GM12873 (cell line): ENCODE results near the gene PRDX4.

Source experiments
- TF ChIP-seq, protein P1 (sequence below): IDR thresholded peaks from 2 replicates; pipeline ENCODE4 v1.5.1; 2012; ENCODE audit warnings: low read depth, mild to moderate bottlenecking, moderate library complexity, low read length, control low read depth; ENCODE audit not compliant: insufficient read depth; ENCODE audit errors: missing control alignments

The PRDX4 gene

DNA sequence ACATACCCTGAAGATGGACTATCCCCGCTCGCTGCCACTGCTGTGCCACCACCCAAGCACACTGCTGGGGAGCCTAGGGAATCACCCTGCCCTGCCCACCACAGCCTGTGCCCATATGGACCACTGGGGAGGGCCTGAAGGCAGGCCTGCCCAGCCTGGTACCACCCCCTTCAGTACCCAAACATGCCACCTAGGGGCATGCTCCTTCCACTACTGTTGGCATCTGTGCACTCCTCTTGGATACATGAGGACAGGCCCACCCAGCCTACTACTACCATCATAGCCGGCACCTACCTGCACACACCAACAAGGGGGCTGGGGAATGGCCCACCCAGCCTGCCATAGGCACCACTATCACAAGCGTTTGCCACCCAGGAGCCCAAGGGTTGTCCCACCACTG, 30.1 kb upstream of the PRDX4 start:
- TF ChIP-seq, protein P1, sequence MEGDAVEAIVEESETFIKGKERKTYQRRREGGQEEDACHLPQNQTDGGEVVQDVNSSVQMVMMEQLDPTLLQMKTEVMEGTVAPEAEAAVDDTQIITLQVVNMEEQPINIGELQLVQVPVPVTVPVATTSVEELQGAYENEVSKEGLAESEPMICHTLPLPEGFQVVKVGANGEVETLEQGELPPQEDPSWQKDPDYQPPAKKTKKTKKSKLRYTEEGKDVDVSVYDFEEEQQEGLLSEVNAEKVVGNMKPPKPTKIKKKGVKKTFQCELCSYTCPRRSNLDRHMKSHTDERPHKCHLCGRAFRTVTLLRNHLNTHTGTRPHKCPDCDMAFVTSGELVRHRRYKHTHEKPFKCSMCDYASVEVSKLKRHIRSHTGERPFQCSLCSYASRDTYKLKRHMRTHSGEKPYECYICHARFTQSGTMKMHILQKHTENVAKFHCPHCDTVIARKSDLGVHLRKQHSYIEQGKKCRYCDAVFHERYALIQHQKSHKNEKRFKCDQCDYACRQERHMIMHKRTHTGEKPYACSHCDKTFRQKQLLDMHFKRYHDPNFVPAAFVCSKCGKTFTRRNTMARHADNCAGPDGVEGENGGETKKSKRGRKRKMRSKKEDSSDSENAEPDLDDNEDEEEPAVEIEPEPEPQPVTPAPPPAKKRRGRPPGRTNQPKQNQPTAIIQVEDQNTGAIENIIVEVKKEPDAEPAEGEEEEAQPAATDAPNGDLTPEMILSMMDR = no peak

DNA sequence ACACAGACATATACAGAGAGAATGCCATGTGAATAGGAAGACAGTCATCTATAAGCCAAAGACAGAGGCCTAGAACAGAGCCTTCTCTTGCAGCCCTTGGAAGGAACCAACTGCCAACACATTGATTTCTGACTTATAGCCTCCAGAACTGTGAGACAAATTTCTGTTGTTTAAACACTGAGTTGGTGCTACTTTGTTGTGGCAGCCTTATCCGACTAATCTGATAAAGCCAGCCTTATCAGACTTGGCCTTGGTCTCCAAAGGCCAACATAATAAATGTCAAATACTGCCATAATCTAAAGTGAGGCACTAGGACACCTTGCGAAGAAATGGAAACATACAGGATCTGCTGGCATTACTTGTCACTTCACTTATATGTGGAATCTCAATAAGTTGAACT, 24.3 kb upstream of the PRDX4 start:
- TF ChIP-seq, protein P1 = no peak

DNA sequence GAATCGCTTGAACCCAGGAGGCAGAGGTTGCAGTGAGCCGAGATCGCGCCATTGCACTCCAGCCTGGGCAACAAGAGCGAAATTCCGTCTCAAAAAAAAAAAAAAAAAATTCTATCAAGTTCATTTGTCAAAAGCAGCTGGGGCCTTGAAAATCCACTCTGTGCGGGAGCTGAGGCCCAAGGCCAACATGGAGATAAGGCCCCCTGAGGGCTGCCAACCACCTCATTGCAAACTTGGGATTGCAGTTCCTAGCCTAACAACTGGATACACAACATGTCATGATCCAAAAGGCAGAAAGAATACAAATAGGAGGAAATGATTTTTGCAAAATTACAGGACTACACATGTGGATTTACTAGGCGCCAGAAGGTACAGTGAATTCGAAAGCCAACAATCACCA, 22.5 kb upstream of the PRDX4 start:
- TF ChIP-seq, protein P1 = no peak

GRCh38 chrX:23656091-23656490, 11.2 kb upstream of the PRDX4 start:
- TF ChIP-seq, protein P1 = no peak

DNA sequence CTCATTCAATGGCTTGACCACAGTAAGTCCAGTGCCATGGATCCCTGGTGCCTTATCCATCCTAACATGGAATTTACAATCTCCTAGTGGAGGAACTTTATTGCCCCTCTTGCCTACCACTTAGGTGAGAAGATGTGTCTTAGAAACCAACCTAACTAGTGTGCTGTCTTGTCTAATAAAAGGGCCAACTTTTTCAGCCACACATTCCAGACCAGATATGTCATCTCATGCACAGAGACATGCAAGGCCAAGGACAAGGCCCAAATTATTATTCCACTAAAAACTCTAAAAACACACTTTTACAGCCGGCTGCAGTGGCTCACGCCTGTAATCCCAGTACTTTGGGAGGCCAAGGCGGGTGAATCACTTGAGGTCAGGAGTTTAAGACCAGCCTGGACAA, 10.6 kb upstream of the PRDX4 start:
- TF ChIP-seq, protein P1 = no peak

- TF ChIP-seq, protein P1 = no peak
Measured at GRCh38 chrX:23659339-23659738, 8.0 kb upstream of the PRDX4 start.

DNA sequence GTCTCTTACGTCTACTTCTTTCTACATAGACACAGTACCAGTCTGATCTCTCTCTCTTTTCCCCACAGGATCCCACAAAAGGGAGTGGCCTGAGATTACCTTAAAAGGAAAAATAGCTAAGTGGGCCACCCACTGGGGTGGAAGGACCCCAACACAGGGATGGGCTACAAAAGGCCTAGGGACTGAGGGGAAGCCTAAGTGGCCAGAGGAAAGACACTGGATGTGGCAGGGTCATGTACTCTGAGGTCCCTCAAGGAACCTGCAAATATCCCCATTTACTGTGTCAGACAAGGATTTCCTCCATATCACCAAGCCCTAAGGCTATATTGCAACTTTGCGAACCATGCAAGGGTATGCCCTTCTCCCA, 6.5 kb upstream of the PRDX4 start:
- TF ChIP-seq, protein P1 = no peak
